Activated naive CD8-positive, alpha-beta T cell treated with anti-CD3 and anti-CD28 coated beads, Interleukin-2, amount 10 ng/mL, durations not matched to agents 7 days and 5 days (primary cell): ENCODE data around the gene TRIM38. TPM values are rescaled to one million over a fixed set of nuclear protein-coding genes. Genes with fewer than 3 reads are reported as not detected.
A peak's percentile ranks its signal among the peaks of the same experiment; 100 is the strongest.
"Not testable (repeated sequence)": the region's sequence is repeated elsewhere in the genome, so short reads cannot be mapped to it uniquely, and the experiment has no call there.

ENCODE experiments used
- ATAC-seq: fragments of 150-1000 bp; cut with Tn5 transposase; one replicate; pipeline ENCODE4 v1.10.0; 2021; ENCODE audit warnings: low read depth, moderate library complexity
- POLR2A ChIA-PET: fragments of 350-600 bp; sonication (Branson Sonifier 250); formaldehyde crosslinking; loops from one replicate; lab custom pipeline; 2021; ENCODE audit warnings: antibody characterized with exemption; lab: Charles Lee
- DNase-seq: peaks from one replicate; pipeline ENCODE4 v3.0.0; 2021
- H3K27ac Mint-ChIP-seq: one replicate; pipeline ENCODE4 v1.8.0; 2022; ENCODE audit warnings: mild to moderate bottlenecking, mixed read lengths
- H3K27me3 Mint-ChIP-seq: one replicate; pipeline ENCODE4 v1.8.0; 2022; ENCODE audit warnings: mild to moderate bottlenecking, moderate library complexity, mixed read lengths
- H3K36me3 Mint-ChIP-seq: one replicate; pipeline ENCODE4 v1.8.0; 2021; ENCODE audit warnings: mild to moderate bottlenecking, mixed read lengths
- H3K4me1 Mint-ChIP-seq: one replicate; pipeline ENCODE4 v1.8.0; 2021; ENCODE audit warnings: mixed read lengths
- H3K4me3 Mint-ChIP-seq: one replicate; pipeline ENCODE4 v1.8.0; 2022; ENCODE audit warnings: mild to moderate bottlenecking, moderate library complexity, mixed read lengths
- H3K9me3 Mint-ChIP-seq: one replicate; pipeline ENCODE4 v1.8.0; 2021; ENCODE audit warnings: mixed read lengths
- total RNA-seq, 2 experiments: library from RNA; stranded (reverse); gene quantifications; one replicate each; pipeline ENCODE4 v1.2.3, GENCODE V29; 2021

The TRIM38 gene
- total RNA-seq, 2 experiments from 2014 or later = 29.1 TPM

- POLR2A ChIA-PET = interaction anchor here (0.9 to 4.1 kb wide), 2 partner anchors 7 to 11 kb away, joined by 3 to 28 read pairs; a partner anchor contains a TSS
These were observed 47.2 kb downstream of the TRIM38 start for GRCh38 chr6:26009817-26010216.

GRCh38 chr6:26012061-26012460 is 49.5 kb downstream of the TRIM38 start:
- H3K36me3 Mint-ChIP-seq = no peaks in the 10 kb centered on the region
- DNase-seq (no peak), ATAC-seq (no peak)
- no peaks in the 10 kb centered on the region for H3K9me3 Mint-ChIP-seq
- POLR2A ChIA-PET = interaction anchor here (4.1 kb wide), 1 partner anchor 8 kb away, joined by 28 read pairs; a partner anchor contains a TSS
- no peak overlapping the region for H3K4me3 Mint-ChIP-seq
- H3K27ac Mint-ChIP-seq = no peak overlapping the region
- no peaks in the 10 kb centered on the region for H3K27me3 Mint-ChIP-seq
- peaks cover 2% of the 10 kb centered on the region for H3K4me1 Mint-ChIP-seq

More at GRCh38 chr6:26009817-26010216, 47.2 kb downstream of the TRIM38 start:
- Mint-ChIP-seq H3K27ac (no peak overlapping the region), H3K27me3 (no peaks in the 10 kb centered on the region), H3K4me3 (no peak overlapping the region), H3K4me1 (peaks cover 10% of the 10 kb centered on the region), H3K36me3 (no peaks in the 10 kb centered on the region), H3K9me3 (no peaks in the 10 kb centered on the region)
- ATAC-seq (no peak), DNase-seq (no peak)

GRCh38 chr6:26014386-26014785 is 51.8 kb downstream of the TRIM38 start:
- H3K36me3 Mint-ChIP-seq, H3K9me3 Mint-ChIP-seq, H3K27me3 Mint-ChIP-seq, DNase-seq, H3K27ac Mint-ChIP-seq, H3K4me1 Mint-ChIP-seq, ATAC-seq, POLR2A ChIA-PET, H3K4me3 Mint-ChIP-seq: not testable (repeated sequence)

GRCh38 chr6:26016245-26016962 is 53.8 kb downstream of the TRIM38 start:
- peak overlapping the region; percentile 92 for H3K27ac Mint-ChIP-seq
- POLR2A ChIA-PET = interaction anchor here (0.7 to 3.3 kb wide), 10 partner anchors 7 to 314 kb away, joined by 3 to 43 read pairs (median 6); a partner anchor contains a TSS
- no peak for DNase-seq
- peaks cover 15% of the 10 kb centered on the region for H3K4me1 Mint-ChIP-seq
- H3K9me3 Mint-ChIP-seq = peaks cover 2% of the 10 kb centered on the region
- H3K27me3 Mint-ChIP-seq = no peaks in the 10 kb centered on the region
- H3K36me3 Mint-ChIP-seq = peaks cover 2% of the 10 kb centered on the region
- no peak for ATAC-seq
- H3K4me3 Mint-ChIP-seq = peak overlapping the region; percentile 77

- Mint-ChIP-seq H3K27me3 (no peaks in the 10 kb centered on the region), H3K9me3 (peaks cover 2% of the 10 kb centered on the region), H3K27ac (peak overlapping the region; percentile 92), H3K36me3 (peaks cover 2% of the 10 kb centered on the region), H3K4me3 (peak overlapping the region; percentile 77), H3K4me1 (peaks cover 21% of the 10 kb centered on the region)
- POLR2A ChIA-PET = interaction anchor here (0.6 to 3.3 kb wide), 19 partner anchors 8 to 178 kb away, joined by 3 to 43 read pairs (median 4); partner anchors contain the start of genes HFE and TRIM38
- ATAC-seq (no peak), DNase-seq (no peak)
These were observed 54.5 kb downstream of the TRIM38 start for GRCh38 chr6:26016963-26017631.

GRCh38 chr6:26017632-26017966 is 55.0 kb downstream of the TRIM38 start:
- Mint-ChIP-seq H3K36me3 (peaks cover 2% of the 10 kb centered on the region), H3K4me1 (peaks cover 26% of the 10 kb centered on the region), H3K27ac (peak overlapping the region; percentile 92), H3K9me3 (peaks cover 2% of the 10 kb centered on the region), H3K27me3 (no peaks in the 10 kb centered on the region), H3K4me3 (peak overlapping the region; percentile 77)
- ATAC-seq = peak; percentile 24
- POLR2A ChIA-PET = interaction anchor here (0.6 to 3.3 kb wide), 19 partner anchors 8 to 178 kb away, joined by 3 to 43 read pairs (median 4); partner anchors contain the start of genes HFE and TRIM38
- DNase-seq = peak; percentile 84

- Mint-ChIP-seq H3K27me3 (no peaks in the 10 kb centered on the region), H3K36me3 (peaks cover 2% of the 10 kb centered on the region), H3K27ac (peak overlapping the region; percentile 100), H3K4me1 (peaks cover 42% of the 10 kb centered on the region), H3K4me3 (peak overlapping the region; percentile 28), H3K9me3 (peaks cover 2% of the 10 kb centered on the region)
- DNase-seq = no peak
- POLR2A ChIA-PET = interaction anchor here (0.8 to 17.1 kb wide), 23 partner anchors 8 to 1874 kb away, joined by 3 to 1993 read pairs (median 27); partner anchors contain the start of genes HFE and TRIM38
- no peak for ATAC-seq
These were observed 56.7 kb downstream of the TRIM38 start for GRCh38 chr6:26019261-26019830.

- POLR2A ChIA-PET = interaction anchor here (0.6 to 17.1 kb wide), 45 partner anchors 9 to 1873 kb away, joined by 3 to 1993 read pairs (median 7); partner anchors contain the start of genes HFE and TRIM38
- H3K36me3 Mint-ChIP-seq = peaks cover 2% of the 10 kb centered on the region
- H3K27me3 Mint-ChIP-seq = no peaks in the 10 kb centered on the region
- H3K4me1 Mint-ChIP-seq = peaks cover 48% of the 10 kb centered on the region
- peak overlapping the region; percentile 99 for H3K4me3 Mint-ChIP-seq
- peaks cover 2% of the 10 kb centered on the region for H3K9me3 Mint-ChIP-seq
- peak overlapping the region; percentile 100 for H3K27ac Mint-ChIP-seq
- DNase-seq (no peak), ATAC-seq (no peak)
These were observed 57.3 kb downstream of the TRIM38 start for GRCh38 chr6:26019967-26020328.

GRCh38 chr6:26020329-26021000 is 57.9 kb downstream of the TRIM38 start:
- Mint-ChIP-seq H3K4me1 (peaks cover 50% of the 10 kb centered on the region), H3K4me3 (peak overlapping the region; percentile 99), H3K27ac (peak overlapping the region; percentile 100), H3K27me3 (no peaks in the 10 kb centered on the region), H3K9me3 (peaks cover 2% of the 10 kb centered on the region), H3K36me3 (peaks cover 2% of the 10 kb centered on the region)
- DNase-seq = peak; percentile 84
- ATAC-seq = peak; percentile 49
- POLR2A ChIA-PET = interaction anchor here (0.6 to 17.1 kb wide), 56 partner anchors 10 to 1873 kb away, joined by 3 to 1993 read pairs (median 6); partner anchors contain the start of genes HFE and TRIM38

- DNase-seq (peak; percentile 70), ATAC-seq (no peak)
These were observed 58.4 kb downstream of the TRIM38 start for GRCh38 chr6:26021001-26021349.

GRCh38 chr6:26021350-26022131 is 58.9 kb downstream of the TRIM38 start:
- POLR2A ChIA-PET = interaction anchor here (0.8 to 17.1 kb wide), 42 partner anchors 10 to 1872 kb away, joined by 3 to 1993 read pairs (median 12); partner anchors contain the start of genes HFE and TRIM38
- peaks cover 57% of the 10 kb centered on the region for H3K4me1 Mint-ChIP-seq
- ATAC-seq (peak; percentile 59), DNase-seq (peak; percentile 84)
- H3K27ac Mint-ChIP-seq = peak overlapping the region; percentile 100
- H3K36me3 Mint-ChIP-seq = peaks cover 2% of the 10 kb centered on the region
- peaks cover 2% of the 10 kb centered on the region for H3K9me3 Mint-ChIP-seq
- H3K4me3 Mint-ChIP-seq = peak overlapping the region; percentile 99
- no peaks in the 10 kb centered on the region for H3K27me3 Mint-ChIP-seq

More at GRCh38 chr6:26021001-26021349, 58.4 kb downstream of the TRIM38 start:
- H3K36me3 Mint-ChIP-seq = peaks cover 2% of the 10 kb centered on the region
- POLR2A ChIA-PET = interaction anchor here (0.8 to 17.1 kb wide), 40 partner anchors 10 to 1872 kb away, joined by 3 to 1993 read pairs (median 14); partner anchors contain the start of genes HFE and TRIM38
- H3K9me3 Mint-ChIP-seq = peaks cover 2% of the 10 kb centered on the region
- no peaks in the 10 kb centered on the region for H3K27me3 Mint-ChIP-seq
- H3K4me1 Mint-ChIP-seq = peaks cover 55% of the 10 kb centered on the region
- H3K4me3 Mint-ChIP-seq = peak overlapping the region; percentile 99
- peak overlapping the region; percentile 100 for H3K27ac Mint-ChIP-seq

GRCh38 chr6:26022132-26022472 is 59.5 kb downstream of the TRIM38 start:
- ATAC-seq (no peak), DNase-seq (no peak)
- peak overlapping the region; percentile 100 for H3K27ac Mint-ChIP-seq
- peaks cover 60% of the 10 kb centered on the region for H3K4me1 Mint-ChIP-seq
- H3K27me3 Mint-ChIP-seq = no peaks in the 10 kb centered on the region
- H3K4me3 Mint-ChIP-seq = peak overlapping the region; percentile 99
- H3K36me3 Mint-ChIP-seq = peaks cover 3% of the 10 kb centered on the region
- peaks cover 2% of the 10 kb centered on the region for H3K9me3 Mint-ChIP-seq
- POLR2A ChIA-PET = interaction anchor here (0.8 to 17.1 kb wide), 21 partner anchors 10 to 1871 kb away, joined by 3 to 1993 read pairs (median 27); partner anchors contain the start of gene HFE
